ENCODE results near the gene ASIC1. TPM values are rescaled to one million over a fixed set of nuclear protein-coding genes. Genes with fewer than 3 reads are reported as not detected.
A peak's percentile ranks its signal among the peaks of the same experiment; 100 is the strongest.

The ASIC1 gene
- total RNA-seq, 2 experiments from 2014 or later = 0.59 TPM; not detected in 1

- Histone ChIP-seq H3K4me3 (ENCODE audit: low read depth, low read length, poor library complexity, severe bottlenecking) (peak overlapping the region; percentile 62), H3K4me2 (ENCODE audit: low read length) (peak overlapping the region; percentile 77)
These were observed 53.9 kb downstream of the ASIC1 start for GRCh38 chr12:50111395-50111692.

GRCh38 chr12:50111693-50112455 is 54.5 kb downstream of the ASIC1 start, which contains the start of gene COX14:
COX14 (plus strand) TSS chr12:50112236; CDS start chr12:50120044, 7,808 bp downstream.
- Histone ChIP-seq H3K9me2 (ENCODE audit: insufficient read depth, low read length) (no peaks in the 10 kb centered on the region), H2AFZ (ENCODE audit: low read length) (peak within 1 kb of the TSS; percentile 57), H3K4me3 (ENCODE audit: low read depth, low read length, poor library complexity, severe bottlenecking) (peak within 1 kb of the TSS; percentile 80), H3K9me3 (ENCODE audit: low read length) (no peaks in the 10 kb centered on the region), H3K4me2 (ENCODE audit: low read length) (peak within 1 kb of the TSS; percentile 77), H3K4me1 (ENCODE audit: insufficient read depth, low read length, poor library complexity, severe bottlenecking) (peaks cover 33% of the 10 kb centered on the region), H4K20me1 (ENCODE audit: insufficient read depth, low read length) (no peaks in the 10 kb centered on the region), H3K27ac (ENCODE audit: low read depth, low read length, poor library complexity, severe bottlenecking) (peak within 1 kb of the TSS; percentile 85), H3K79me2 (ENCODE audit: insufficient read depth, low read depth, low read length) (peaks cover 33% of the 10 kb centered on the region), H3K36me3 (ENCODE audit: insufficient read depth, low read length) (peaks cover 15% of the 10 kb centered on the region)
- peak; percentile 100 for DNase-seq (ENCODE audit: low spot score)
- intact Hi-C loops (cut with micrococcal nuclease; ENCODE audit: unreplicated experiment) = loop anchor here (1.0 to 5.0 kb wide), 4 partner anchors 27 to 110 kb away; partner anchors contain the start of genes CERS5 and SMARCD1
- POLR2A ChIA-PET = interaction anchor here (0.5 to 3.7 kb wide), 21 partner anchors 9 to 368 kb away, joined by 3 to 62 read pairs (median 4); partner anchors contain the start of genes CERS5 and SMARCD1
- CTCF ChIA-PET (ENCODE audit: unreplicated experiment) = interaction anchor here (0.6 to 3.9 kb wide), 13 partner anchors 9 to 348 kb away, joined by 3 to 35 read pairs (median 5); partner anchors contain the start of genes CERS5, GPD1 and SMARCD1
- BruUV-seq (replicated peaks) = no TSS peak
- TF ChIP-seq CTCF (conservative IDR thresholded peaks at IDR 0.05; ENCODE audit: low read length) (peak; percentile 98), EZH2phosphoT487 (IDR thresholded peaks at IDR 0.05; ENCODE audit: borderline replicate concordance, low read depth, low read length) (no peak)

More at GRCh38 chr12:50111395-50111692, 53.9 kb downstream of the ASIC1 start:
- ChIA-PET POLR2A (interaction anchor here (0.5 to 3.7 kb wide), 12 partner anchors 9 to 367 kb away, joined by 3 to 62 read pairs (median 6); partner anchors contain the start of genes CERS5 and SMARCD1), CTCF (ENCODE audit: unreplicated experiment) (interaction anchor here (0.6 to 3.9 kb wide), 15 partner anchors 8 to 348 kb away, joined by 3 to 35 read pairs (median 5); partner anchors contain the start of genes CERS5, GPD1 and SMARCD1)
- peaks cover 33% of the 10 kb centered on the region for H3K4me1 ChIP-seq (ENCODE audit: insufficient read depth, low read length, poor library complexity, severe bottlenecking)
- peaks cover 10% of the 10 kb centered on the region; the same call in 1 of the 2 replicates for H3K36me3 ChIP-seq (ENCODE audit: insufficient read depth, low read length)
- no peaks in the 10 kb centered on the region for H4K20me1 ChIP-seq (ENCODE audit: insufficient read depth, low read length)
- no peaks in the 10 kb centered on the region for H3K9me3 ChIP-seq (ENCODE audit: low read length)
- BruUV-seq (replicated peaks) = no TSS peak
- peak overlapping the region; percentile 85 for H3K27ac ChIP-seq (ENCODE audit: low read depth, low read length, poor library complexity, severe bottlenecking)
- no peaks in the 10 kb centered on the region for H3K9me2 ChIP-seq (ENCODE audit: insufficient read depth, low read length)
- no peak for DNase-seq (ENCODE audit: low spot score)
- intact Hi-C loops (cut with micrococcal nuclease; ENCODE audit: unreplicated experiment) = loop anchor here (1.0 to 5.0 kb wide), 3 partner anchors 26 to 111 kb away; partner anchors contain the start of gene SMARCD1
- no peak for TF ChIP-seq EZH2phosphoT487 (IDR thresholded peaks at IDR 0.05; ENCODE audit: borderline replicate concordance, low read depth, low read length)
- TF ChIP-seq CTCF (conservative IDR thresholded peaks at IDR 0.05; ENCODE audit: low read length) = no peak; the same call in 1 of the 2 replicates
- peaks cover 28% of the 10 kb centered on the region for H3K79me2 ChIP-seq (ENCODE audit: insufficient read depth, low read depth, low read length)
- peak overlapping the region; percentile 57 for H2AFZ ChIP-seq (ENCODE audit: low read length)

All from OCI-LY7 (cell line).